WERI-Rb-1 (cell line): ENCODE data around the gene KRTAP13-4.

Experiments used
- DNase-seq: peaks from one replicate; pipeline ENCODE4 v3.0.0-alpha.2; 2020
- H3K27ac ChIP-seq: fragments of 250-450 bp; sonication (Bioruptor Pico); 2 replicates; pipeline ENCODE4 v1.5.1; 2020; ENCODE audit warnings: mild to moderate bottlenecking, moderate library complexity
- H3K27me3 ChIP-seq: fragments of 250-450 bp; sonication (Bioruptor Pico); 2 replicates; pipeline ENCODE4 v1.5.1; 2021; ENCODE audit warnings: mild to moderate bottlenecking, low read depth, moderate library complexity; ENCODE audit not compliant: insufficient read depth, severe bottlenecking
- H3K36me3 ChIP-seq: fragments of 250-450 bp; sonication (Bioruptor Pico); 2 replicates; pipeline ENCODE4 v1.5.1; 2020; ENCODE audit warnings: mild to moderate bottlenecking, moderate library complexity
- H3K4me3 ChIP-seq: 2 replicates; pipeline ENCODE4 v1.5.1; 2011; ENCODE audit warnings: low read depth, mild to moderate bottlenecking, control low read depth, low read length
- H3K9me3 ChIP-seq: fragments of 250-450 bp; sonication (Bioruptor Pico); 2 replicates; pipeline ENCODE4 v1.5.1; 2021; ENCODE audit warnings: mild to moderate bottlenecking, moderate library complexity; ENCODE audit not compliant: severe bottlenecking
- CTCF ChIP-seq: IDR thresholded peaks from 2 replicates; pipeline ENCODE4 v1.5.1; 2011; ENCODE audit warnings: low read depth, mild to moderate bottlenecking, control low read depth, inconsistent platforms, low read length

KRTAP13-4 gene

DNA sequence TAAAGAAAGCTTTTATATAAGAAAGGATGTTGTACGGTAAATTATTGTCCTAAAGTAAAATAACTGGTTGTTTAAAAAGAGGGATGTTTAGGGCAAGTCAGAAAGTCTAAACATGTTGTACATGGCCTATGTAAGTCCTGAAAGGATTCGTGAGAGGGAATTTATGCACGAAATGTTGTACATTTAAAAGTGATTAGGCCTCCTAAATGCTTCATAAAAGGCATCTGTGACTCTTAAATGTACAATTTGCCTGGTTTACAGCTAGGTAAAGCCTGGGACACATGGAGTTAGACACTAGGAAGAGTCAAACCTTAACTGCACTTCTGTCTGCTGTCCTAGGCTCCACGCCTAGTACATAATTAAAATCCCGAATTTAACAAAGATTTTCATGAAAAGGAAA is 14.0 kb upstream of the KRTAP13-4 start:
- TF ChIP-seq CTCF: no peak
- H3K4me3 ChIP-seq: no peak overlapping the region
- H3K27ac ChIP-seq: no peak overlapping the region
- peaks cover 76% of the 10 kb centered on the region for H3K27me3 ChIP-seq
- no peaks in the 10 kb centered on the region for H3K36me3 ChIP-seq
- H3K9me3 ChIP-seq: peaks cover 7% of the 10 kb centered on the region
- no peak for DNase-seq

- Histone ChIP-seq H3K27ac (no peak within 1 kb of the TSS), H3K36me3 (no peaks in the 10 kb centered on the region), H3K27me3 (peaks cover 98% of the 10 kb centered on the region), H3K9me3 (peaks cover 2% of the 10 kb centered on the region), H3K4me3 (no peak within 1 kb of the TSS)
- no peak for DNase-seq
- no peak for TF ChIP-seq CTCF
Observed at GRCh38 chr21:30425826-30426225, 4.2 kb upstream of the KRTAP13-4 start, which contains the start of gene KRTAP13-3. KRTAP13-3 (minus strand) TSS chr21:30425926; CDS start chr21:30425912, 14 bp downstream.

GRCh38 chr21:30426731-30427130 is 3.3 kb upstream of the KRTAP13-4 start:
- no peak overlapping the region for H3K27ac ChIP-seq
- TF ChIP-seq CTCF: no peak
- no peak overlapping the region for H3K4me3 ChIP-seq
- no peaks in the 10 kb centered on the region for H3K36me3 ChIP-seq
- no peak for DNase-seq
- H3K27me3 ChIP-seq: peaks cover 98% of the 10 kb centered on the region
- no peaks in the 10 kb centered on the region for H3K9me3 ChIP-seq

GRCh38 chr21:30434033-30434631 is 4.1 kb downstream of the KRTAP13-4 start:
- TF ChIP-seq CTCF: peak; percentile 84
- peak; percentile 39 for DNase-seq
- Histone ChIP-seq H3K9me3 (no peaks in the 10 kb centered on the region), H3K27ac (no peak overlapping the region), H3K36me3 (no peaks in the 10 kb centered on the region), H3K4me3 (no peak overlapping the region), H3K27me3 (peaks cover 92% of the 10 kb centered on the region)

GRCh38 chr21:30437010-30437565 is 7.1 kb downstream of the KRTAP13-4 start:
- TF ChIP-seq CTCF: no peak
- Histone ChIP-seq H3K9me3 (no peaks in the 10 kb centered on the region), H3K4me3 (no peak overlapping the region), H3K36me3 (no peaks in the 10 kb centered on the region), H3K27ac (no peak overlapping the region), H3K27me3 (peaks cover 91% of the 10 kb centered on the region)
- no peak for DNase-seq

DNA sequence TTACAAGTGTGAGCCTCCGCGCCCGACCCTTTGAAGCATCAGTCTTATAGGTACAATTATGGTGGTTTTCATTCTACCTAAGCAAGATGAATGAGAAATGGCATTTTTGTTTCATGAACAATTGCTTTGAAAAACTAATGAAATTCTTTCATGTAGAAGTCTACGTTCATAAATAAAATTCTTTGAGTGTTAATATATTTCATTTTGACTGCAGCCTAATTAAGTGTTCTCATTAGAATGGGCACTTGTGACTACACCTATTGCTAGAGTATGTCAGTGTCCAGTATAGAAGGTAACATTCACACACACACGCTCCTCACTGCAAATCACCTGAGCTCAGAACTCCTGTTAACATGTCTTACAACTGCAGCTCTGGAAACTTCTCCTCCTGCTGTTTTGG is 10.0 kb downstream of the KRTAP13-4 start, which contains the start of gene KRTAP15-1:
Gene KRTAP15-1, plus strand, starts transcription at position 301 of the 400 bp plus-strand sequence. Its CDS starts 53 bp downstream, at position 354.
- H3K27me3 ChIP-seq: peaks cover 89% of the 10 kb centered on the region
- no peak within 1 kb of the TSS for H3K27ac ChIP-seq
- no peak for TF ChIP-seq CTCF
- H3K9me3 ChIP-seq: no peaks in the 10 kb centered on the region
- DNase-seq: no peak
- H3K4me3 ChIP-seq: no peak within 1 kb of the TSS
- no peaks in the 10 kb centered on the region for H3K36me3 ChIP-seq
